GM19238 (cell line): ENCODE measurements around the gene SYP.

ENCODE experiments used
- DNase-seq: peaks from one replicate; pipeline ENCODE4 v3.0.0; 2011; ENCODE audit warnings: low spot score; ENCODE audit not compliant: insufficient read length

SYP gene

GRCh38 chrX:49221868-49222267 lies 21.9 kb upstream of the SYP start:
- no peak for DNase-seq

- DNase-seq, result no peak
Observed at GRCh38 chrX:49220100-49220499, 20.1 kb upstream of the SYP start.

- no peak for DNase-seq
Observed at GRCh38 chrX:49214996-49215526, 15.1 kb upstream of the SYP start.

GRCh38 chrX:49214416-49214815 lies 14.4 kb upstream of the SYP start:
- no peak for DNase-seq

GRCh38 chrX:49212861-49213260 lies 12.9 kb upstream of the SYP start:
- no peak for DNase-seq

GRCh38 chrX:49212209-49212608 lies 12.2 kb upstream of the SYP start:
- no peak for DNase-seq

GRCh38 chrX:49211074-49211473 lies 11.1 kb upstream of the SYP start:
- DNase-seq, result no peak

- DNase-seq, result no peak
Observed at GRCh38 chrX:49210406-49210805, 10.4 kb upstream of the SYP start.

GRCh38 chrX:49209434-49210251 lies 9.7 kb upstream of the SYP start:
- DNase-seq, result no peak

- DNase-seq, result no peak
Observed at GRCh38 chrX:49208399-49208798, 8.4 kb upstream of the SYP start.

- DNase-seq, result no peak
Observed at GRCh38 chrX:49206543-49206942, 6.5 kb upstream of the SYP start.

GRCh38 chrX:49205443-49205842 lies 5.5 kb upstream of the SYP start:
- no peak for DNase-seq

GRCh38 chrX:49204709-49205108 lies 4.7 kb upstream of the SYP start:
- no peak for DNase-seq

- DNase-seq, result no peak
Observed at GRCh38 chrX:49204017-49204416, 4.0 kb upstream of the SYP start.

GRCh38 chrX:49203536-49203935 lies 3.5 kb upstream of the SYP start:
- DNase-seq, result no peak

GRCh38 chrX:49202022-49202421 lies 2.0 kb upstream of the SYP start:
- DNase-seq, result no peak

- no peak for DNase-seq
Observed at GRCh38 chrX:49199315-49199595, 738 bp downstream of the SYP start.

GRCh38 chrX:49198540-49199314 lies 1.3 kb downstream of the SYP start:
- no peak for DNase-seq

GRCh38 chrX:49197543-49198087 lies 2.4 kb downstream of the SYP start:
- DNase-seq, result no peak

- DNase-seq, result no peak
Observed at GRCh38 chrX:49193542-49193964, 6.4 kb downstream of the SYP start.

GRCh38 chrX:49192722-49193328 lies 7.2 kb downstream of the SYP start:
- no peak for DNase-seq

- DNase-seq, result no peak
Observed at GRCh38 chrX:49191574-49192011, 8.4 kb downstream of the SYP start.
